Stimulated activated memory B cell treated with anti-CD40 and anti-IgM and Interleukin-4, amounts not matched to agents 10 μg/mL and 1 μg/mL and 100 μg/mL, for 72 hours (primary cell): ENCODE measurements around the gene SVIP.

Source experiments
- ATAC-seq: fragments of 150-1000 bp; cut with Tn5 transposase; 2 replicates; pipeline ENCODE4 v1.10.0; 2021
- H3K27ac Mint-ChIP-seq: one replicate; pipeline ENCODE4 v1.8.0; 2022; ENCODE audit warnings: mild to moderate bottlenecking, mixed read lengths
- H3K27me3 Mint-ChIP-seq: one replicate; pipeline ENCODE4 v1.8.0; 2022; ENCODE audit warnings: mixed read lengths
- H3K36me3 Mint-ChIP-seq: one replicate; pipeline ENCODE4 v1.8.0; 2022; ENCODE audit warnings: mixed read lengths
- H3K4me1 Mint-ChIP-seq: one replicate; pipeline ENCODE4 v1.8.0; 2022; ENCODE audit warnings: mixed read lengths
- H3K4me3 Mint-ChIP-seq: one replicate; pipeline ENCODE4 v1.8.0; 2022; ENCODE audit warnings: mild to moderate bottlenecking, moderate library complexity, mixed read lengths
- H3K9me3 Mint-ChIP-seq: one replicate; pipeline ENCODE4 v1.8.0; 2022; ENCODE audit warnings: mixed read lengths

The SVIP gene

GRCh38 chr11:22829231-22830081 lies at the start of gene SVIP:
Gene SVIP, minus strand, starts transcription at chr11:22829801. Its CDS starts 53 bp downstream, at chr11:22829748.
- no peaks in the 10 kb centered on the region for H3K9me3 Mint-ChIP-seq

GRCh38 chr11:22878604-22879003 lies 49.0 kb upstream of the SVIP start:
- no peak overlapping the region for H3K4me3 Mint-ChIP-seq
- no peaks in the 10 kb centered on the region for H3K9me3 Mint-ChIP-seq
- no peaks in the 10 kb centered on the region for H3K4me1 Mint-ChIP-seq
- no peaks in the 10 kb centered on the region for H3K36me3 Mint-ChIP-seq
- ATAC-seq: no peak
- H3K27me3 Mint-ChIP-seq: no peaks in the 10 kb centered on the region
- no peak overlapping the region for H3K27ac Mint-ChIP-seq

More at GRCh38 chr11:22829231-22830081, at the start of gene SVIP:
- Mint-ChIP-seq H3K4me1 (peaks cover 6% of the 10 kb centered on the region), H3K27me3 (no peaks in the 10 kb centered on the region), H3K36me3 (no peaks in the 10 kb centered on the region), H3K27ac (peak within 1 kb of the TSS; percentile 86), H3K4me3 (peak within 1 kb of the TSS; percentile 83)
- peak; percentile 97 for ATAC-seq

GRCh38 chr11:22878039-22878438 lies 48.4 kb upstream of the SVIP start:
- no peak for ATAC-seq
- no peaks in the 10 kb centered on the region for H3K36me3 Mint-ChIP-seq
- H3K27me3 Mint-ChIP-seq: no peaks in the 10 kb centered on the region
- H3K9me3 Mint-ChIP-seq: no peaks in the 10 kb centered on the region
- no peak overlapping the region for H3K4me3 Mint-ChIP-seq
- no peaks in the 10 kb centered on the region for H3K4me1 Mint-ChIP-seq
- H3K27ac Mint-ChIP-seq: no peak overlapping the region

- ATAC-seq: peak; percentile 78
- H3K4me3 Mint-ChIP-seq: no peak overlapping the region
- no peak overlapping the region for H3K27ac Mint-ChIP-seq
- no peaks in the 10 kb centered on the region for H3K9me3 Mint-ChIP-seq
- H3K27me3 Mint-ChIP-seq: no peaks in the 10 kb centered on the region
- H3K36me3 Mint-ChIP-seq: no peaks in the 10 kb centered on the region
- no peaks in the 10 kb centered on the region for H3K4me1 Mint-ChIP-seq
Measured at GRCh38 chr11:22875869-22876473, 46.4 kb upstream of the SVIP start.

- no peak overlapping the region for H3K4me3 Mint-ChIP-seq
- no peaks in the 10 kb centered on the region for H3K36me3 Mint-ChIP-seq
- no peaks in the 10 kb centered on the region for H3K9me3 Mint-ChIP-seq
- no peaks in the 10 kb centered on the region for H3K4me1 Mint-ChIP-seq
- ATAC-seq: no peak
- no peak overlapping the region for H3K27ac Mint-ChIP-seq
- no peaks in the 10 kb centered on the region for H3K27me3 Mint-ChIP-seq
Measured at GRCh38 chr11:22869325-22869724, 39.7 kb upstream of the SVIP start.

GRCh38 chr11:22860241-22860640 lies 30.6 kb upstream of the SVIP start, which contains the start of gene CCDC179:
Gene CCDC179, minus strand, starts transcription at chr11:22860474. Its CDS starts 53 bp downstream, at chr11:22860421.
- no peaks in the 10 kb centered on the region for H3K27me3 Mint-ChIP-seq

GRCh38 chr11:22859756-22860155 lies 30.2 kb upstream of the SVIP start:
- Mint-ChIP-seq H3K36me3 (no peaks in the 10 kb centered on the region), H3K4me1 (no peaks in the 10 kb centered on the region), H3K4me3 (no peak overlapping the region), H3K27ac (no peak overlapping the region), H3K27me3 (no peaks in the 10 kb centered on the region), H3K9me3 (no peaks in the 10 kb centered on the region)
- ATAC-seq: no peak

More at GRCh38 chr11:22860241-22860640, 30.6 kb upstream of the SVIP start, which contains the start of gene CCDC179:
- ATAC-seq: peak; percentile 36
- Mint-ChIP-seq H3K36me3 (no peaks in the 10 kb centered on the region), H3K4me1 (no peaks in the 10 kb centered on the region), H3K27ac (no peak within 1 kb of the TSS), H3K9me3 (no peaks in the 10 kb centered on the region), H3K4me3 (no peak within 1 kb of the TSS)

- peaks cover 17% of the 10 kb centered on the region for H3K36me3 Mint-ChIP-seq
- H3K4me3 Mint-ChIP-seq: no peak overlapping the region
- no peaks in the 10 kb centered on the region for H3K4me1 Mint-ChIP-seq
- no peak overlapping the region for H3K27ac Mint-ChIP-seq
- H3K9me3 Mint-ChIP-seq: no peaks in the 10 kb centered on the region
- H3K27me3 Mint-ChIP-seq: no peaks in the 10 kb centered on the region
- ATAC-seq: no peak
Measured at GRCh38 chr11:22851477-22851876, 21.9 kb upstream of the SVIP start.

- Mint-ChIP-seq H3K27ac (no peak overlapping the region), H3K9me3 (no peaks in the 10 kb centered on the region)
- no peak for ATAC-seq
Measured at GRCh38 chr11:22846726-22847125, 17.1 kb upstream of the SVIP start.

GRCh38 chr11:22832315-22833015 lies 2.9 kb upstream of the SVIP start:
- no peak overlapping the region for H3K27ac Mint-ChIP-seq
- no peaks in the 10 kb centered on the region for H3K9me3 Mint-ChIP-seq
- H3K4me1 Mint-ChIP-seq: peaks cover 6% of the 10 kb centered on the region
- no peaks in the 10 kb centered on the region for H3K27me3 Mint-ChIP-seq
- ATAC-seq: no peak
- H3K4me3 Mint-ChIP-seq: no peak overlapping the region
- H3K36me3 Mint-ChIP-seq: no peaks in the 10 kb centered on the region

More at GRCh38 chr11:22846726-22847125, 17.1 kb upstream of the SVIP start:
- no peak overlapping the region for H3K4me3 Mint-ChIP-seq
- peaks cover 5% of the 10 kb centered on the region for H3K36me3 Mint-ChIP-seq
- no peaks in the 10 kb centered on the region for H3K27me3 Mint-ChIP-seq
- H3K4me1 Mint-ChIP-seq: no peaks in the 10 kb centered on the region

- Mint-ChIP-seq H3K36me3 (no peaks in the 10 kb centered on the region), H3K4me1 (peaks cover 6% of the 10 kb centered on the region), H3K27me3 (no peaks in the 10 kb centered on the region), H3K4me3 (peak overlapping the region; percentile 83), H3K9me3 (no peaks in the 10 kb centered on the region), H3K27ac (peak overlapping the region; percentile 86)
- no peak for ATAC-seq
Measured at GRCh38 chr11:22830082-22830414, 447 bp upstream of the SVIP start.

GRCh38 chr11:22828373-22828772 lies 1.2 kb downstream of the SVIP start:
- H3K4me1 Mint-ChIP-seq: peaks cover 6% of the 10 kb centered on the region
- H3K36me3 Mint-ChIP-seq: peaks cover 5% of the 10 kb centered on the region
- no peaks in the 10 kb centered on the region for H3K27me3 Mint-ChIP-seq
- H3K9me3 Mint-ChIP-seq: no peaks in the 10 kb centered on the region
- H3K27ac Mint-ChIP-seq: peak overlapping the region; percentile 86
- peak overlapping the region; percentile 83 for H3K4me3 Mint-ChIP-seq
- no peak for ATAC-seq

GRCh38 chr11:22822203-22822602 lies 7.4 kb downstream of the SVIP start:
- Mint-ChIP-seq H3K27me3 (no peaks in the 10 kb centered on the region), H3K27ac (no peak overlapping the region), H3K4me3 (no peak overlapping the region), H3K4me1 (no peaks in the 10 kb centered on the region), H3K36me3 (peaks cover 47% of the 10 kb centered on the region), H3K9me3 (no peaks in the 10 kb centered on the region)
- no peak for ATAC-seq

- Mint-ChIP-seq H3K27ac (no peak overlapping the region), H3K9me3 (peaks cover 4% of the 10 kb centered on the region), H3K4me1 (peaks cover 18% of the 10 kb centered on the region), H3K36me3 (no peaks in the 10 kb centered on the region), H3K4me3 (no peak overlapping the region), H3K27me3 (no peaks in the 10 kb centered on the region)
- ATAC-seq: no peak
Measured at GRCh38 chr11:22809893-22810292, 19.7 kb downstream of the SVIP start.

- no peaks in the 10 kb centered on the region for H3K27me3 Mint-ChIP-seq
- no peaks in the 10 kb centered on the region for H3K36me3 Mint-ChIP-seq
- H3K4me3 Mint-ChIP-seq: no peak overlapping the region
- ATAC-seq: no peak
- H3K9me3 Mint-ChIP-seq: peaks cover 4% of the 10 kb centered on the region
- peaks cover 18% of the 10 kb centered on the region for H3K4me1 Mint-ChIP-seq
- no peak overlapping the region for H3K27ac Mint-ChIP-seq
Measured at GRCh38 chr11:22808571-22809197, 20.9 kb downstream of the SVIP start.
